Measurements from ENCODE around the gene ATG9B.

ATG9B gene

GRCh38 chr7:150977382-150978125 lies 46.7 kb downstream of the ATG9B start:
- peak; percentile 59 for DNase-seq

GRCh38 chr7:150976529-150977381 lies 47.5 kb downstream of the ATG9B start:
- DNase-seq, result peak; percentile 51

GRCh38 chr7:150975536-150976319 lies 48.6 kb downstream of the ATG9B start:
- DNase-seq, result no peak

GRCh38 chr7:150974468-150975391 lies 49.6 kb downstream of the ATG9B start:
- DNase-seq, result peak; percentile 64

- no peak for DNase-seq
These were observed 50.5 kb downstream of the ATG9B start for GRCh38 chr7:150973571-150974451.

- DNase-seq, result no peak
These were observed 51.6 kb downstream of the ATG9B start for GRCh38 chr7:150972741-150973140.

- DNase-seq, result no peak
These were observed 52.2 kb downstream of the ATG9B start for GRCh38 chr7:150972023-150972468.

- DNase-seq, result no peak
These were observed 52.9 kb downstream of the ATG9B start for GRCh38 chr7:150971242-150972022.

GRCh38 chr7:150970424-150970823 lies 53.9 kb downstream of the ATG9B start:
- no peak for DNase-seq

- no peak for DNase-seq
These were observed 54.8 kb downstream of the ATG9B start for GRCh38 chr7:150969475-150969874.

- no peak for DNase-seq
These were observed 55.4 kb downstream of the ATG9B start for GRCh38 chr7:150968734-150969372.

GRCh38 chr7:150968056-150968733 lies 56.1 kb downstream of the ATG9B start:
- DNase-seq, result no peak

GRCh38 chr7:150967349-150967748 lies 56.9 kb downstream of the ATG9B start:
- DNase-seq, result no peak

- peak; percentile 65 for DNase-seq
These were observed 58.3 kb downstream of the ATG9B start for GRCh38 chr7:150966002-150966401.

- no peak for DNase-seq
These were observed 58.9 kb downstream of the ATG9B start for GRCh38 chr7:150965273-150965830.
